GM19239 (cell line): Measurements from ENCODE around the gene NR6A1.
"Not testable (repeated sequence)": the region's sequence is repeated elsewhere in the genome, so short reads cannot be mapped to it uniquely, and the experiment has no call there.

ENCODE experiments used
- DNase-seq: peaks from one replicate; pipeline ENCODE4 v3.0.0; 2011; ENCODE audit warnings: low spot score; ENCODE audit not compliant: insufficient read length
- FAIRE-seq: peaks from 2 replicates; lab custom pipeline; 2011; peaks lifted over from hg19 to GRCh38; lab: Jason Lieb, UNC

The NR6A1 gene

GRCh38 chr9:124764774-124765438, 6.2 kb downstream of the NR6A1 start:
- DNase-seq, result no peak
- peak; percentile 42 for FAIRE-seq

- DNase-seq (no peak), FAIRE-seq (no peak)
Measured at GRCh38 chr9:124762633-124763032, 8.5 kb downstream of the NR6A1 start.

GRCh38 chr9:124761710-124762109, 9.4 kb downstream of the NR6A1 start:
- FAIRE-seq (no peak), DNase-seq (no peak)

GRCh38 chr9:124761196-124761595, 9.9 kb downstream of the NR6A1 start:
- FAIRE-seq (no peak), DNase-seq (no peak)

GRCh38 chr9:124760719-124761118, 10.4 kb downstream of the NR6A1 start:
- DNase-seq, result no peak

DNA sequence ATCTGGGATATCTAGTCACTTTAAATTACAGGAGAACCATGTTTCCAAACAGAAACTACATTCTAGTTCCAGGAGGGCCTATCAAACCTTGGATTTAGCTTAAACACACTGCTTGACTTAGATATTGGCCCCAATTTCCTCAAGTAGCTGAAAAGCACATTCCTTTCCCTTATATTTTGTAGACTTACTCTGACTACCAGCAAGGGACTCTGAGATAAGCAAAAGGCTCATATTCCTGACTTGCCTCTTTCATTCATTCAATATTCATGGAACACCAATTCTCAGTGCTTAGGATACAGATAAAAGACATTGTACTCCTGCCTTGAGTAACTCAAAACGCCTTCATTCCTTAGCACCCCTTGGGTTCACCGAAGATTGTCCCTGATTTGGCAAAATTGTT, 11.8 kb downstream of the NR6A1 start:
- DNase-seq (no peak), FAIRE-seq (no peak)

More at GRCh38 chr9:124760719-124761118, 10.4 kb downstream of the NR6A1 start:
- no peak for FAIRE-seq

- FAIRE-seq, result no peak
- DNase-seq, result no peak
Measured at GRCh38 chr9:124758691-124759090, 12.4 kb downstream of the NR6A1 start.

DNA sequence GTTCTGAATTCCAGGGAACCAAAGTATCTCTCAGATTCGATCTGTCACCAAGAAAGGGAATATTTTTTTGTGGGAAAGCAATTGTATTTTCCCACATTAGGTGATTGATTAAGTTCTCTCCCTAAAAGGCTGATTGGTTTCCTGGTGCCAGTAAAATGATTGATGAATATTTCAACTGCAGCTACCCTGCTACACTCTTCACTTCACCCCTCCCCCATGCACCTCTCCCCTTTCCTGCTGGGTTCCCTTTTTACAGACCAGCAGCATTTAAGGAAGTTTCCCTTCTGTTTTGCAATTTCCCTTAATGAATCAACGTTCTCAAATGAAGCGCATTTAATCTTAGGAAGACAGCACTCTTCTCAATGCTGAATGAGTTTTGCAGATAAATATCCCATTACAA, 13.1 kb downstream of the NR6A1 start:
- FAIRE-seq, result peak; percentile 76
- DNase-seq, result no peak

DNA sequence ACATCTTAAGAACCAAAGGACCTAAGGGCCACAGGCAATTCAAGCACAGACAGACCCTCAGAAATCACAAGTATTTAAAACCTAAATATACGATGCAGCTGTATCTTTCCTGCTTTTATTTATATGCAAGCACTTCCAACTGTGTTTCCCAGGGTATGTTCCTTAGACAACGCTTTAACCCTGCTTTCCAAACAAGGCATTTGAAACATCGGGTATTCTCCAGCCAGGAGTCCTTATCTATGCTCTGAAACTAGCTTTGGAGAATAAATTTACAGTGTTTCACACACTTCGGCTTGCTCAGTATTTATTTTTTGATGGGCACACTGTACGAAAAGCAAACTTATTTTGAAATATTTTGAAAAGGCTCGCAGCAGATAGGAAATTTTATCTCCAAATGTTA, 13.5 kb downstream of the NR6A1 start:
- FAIRE-seq, result peak; percentile 26
- DNase-seq, result no peak

GRCh38 chr9:124756011-124756410, 15.1 kb downstream of the NR6A1 start:
- FAIRE-seq (no peak), DNase-seq (no peak)

GRCh38 chr9:124755061-124755460, 16.1 kb downstream of the NR6A1 start:
- DNase-seq, result no peak

DNA sequence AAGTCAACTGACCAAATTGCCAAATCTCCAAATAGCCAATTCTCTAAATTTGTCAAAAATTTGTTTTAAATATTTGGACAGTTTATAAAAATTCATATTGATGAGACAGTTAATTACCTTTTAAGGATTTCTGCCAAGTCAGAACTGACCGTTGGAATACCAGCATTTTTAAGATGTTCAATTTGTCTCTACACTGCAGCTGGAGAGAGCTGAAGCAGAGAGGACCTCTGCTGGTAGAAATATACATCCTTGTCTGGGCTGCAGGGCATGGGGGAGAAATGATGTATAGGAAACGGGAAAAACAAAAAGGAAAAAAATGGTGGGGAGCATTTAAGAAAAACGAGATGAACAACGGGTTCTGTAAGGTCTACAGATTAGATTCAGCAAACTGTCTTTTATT, 16.8 kb downstream of the NR6A1 start:
- no peak for FAIRE-seq
- DNase-seq, result no peak

More at GRCh38 chr9:124755061-124755460, 16.1 kb downstream of the NR6A1 start:
- no peak for FAIRE-seq

- no peak for FAIRE-seq
- no peak for DNase-seq
Measured at GRCh38 chr9:124752967-124753366, 18.1 kb downstream of the NR6A1 start.

GRCh38 chr9:124749781-124750180, 21.3 kb downstream of the NR6A1 start:
- DNase-seq, result no peak

GRCh38 chr9:124749284-124749683, 21.8 kb downstream of the NR6A1 start:
- FAIRE-seq (no peak), DNase-seq (no peak)

More at GRCh38 chr9:124749781-124750180, 21.3 kb downstream of the NR6A1 start:
- no peak for FAIRE-seq

DNA sequence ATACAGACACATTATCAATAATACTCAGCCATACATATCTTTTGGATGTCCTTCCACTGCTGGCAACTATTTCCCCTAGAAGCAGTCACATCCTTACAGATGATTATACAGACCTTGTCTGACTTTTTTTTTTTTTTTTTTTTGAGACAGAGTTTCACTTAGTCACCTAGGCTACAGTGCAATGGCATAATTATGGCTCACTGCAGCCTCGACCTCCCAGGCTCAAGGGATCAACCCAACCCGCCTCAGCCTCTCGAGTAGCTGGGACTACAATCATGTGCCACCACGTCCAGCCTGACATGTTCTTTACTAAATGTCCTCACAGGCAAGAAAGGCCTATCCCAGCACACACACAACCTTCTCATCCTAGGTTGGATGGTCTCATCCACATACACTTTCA, 24.0 kb downstream of the NR6A1 start:
- FAIRE-seq (no peak), DNase-seq (no peak)

DNA sequence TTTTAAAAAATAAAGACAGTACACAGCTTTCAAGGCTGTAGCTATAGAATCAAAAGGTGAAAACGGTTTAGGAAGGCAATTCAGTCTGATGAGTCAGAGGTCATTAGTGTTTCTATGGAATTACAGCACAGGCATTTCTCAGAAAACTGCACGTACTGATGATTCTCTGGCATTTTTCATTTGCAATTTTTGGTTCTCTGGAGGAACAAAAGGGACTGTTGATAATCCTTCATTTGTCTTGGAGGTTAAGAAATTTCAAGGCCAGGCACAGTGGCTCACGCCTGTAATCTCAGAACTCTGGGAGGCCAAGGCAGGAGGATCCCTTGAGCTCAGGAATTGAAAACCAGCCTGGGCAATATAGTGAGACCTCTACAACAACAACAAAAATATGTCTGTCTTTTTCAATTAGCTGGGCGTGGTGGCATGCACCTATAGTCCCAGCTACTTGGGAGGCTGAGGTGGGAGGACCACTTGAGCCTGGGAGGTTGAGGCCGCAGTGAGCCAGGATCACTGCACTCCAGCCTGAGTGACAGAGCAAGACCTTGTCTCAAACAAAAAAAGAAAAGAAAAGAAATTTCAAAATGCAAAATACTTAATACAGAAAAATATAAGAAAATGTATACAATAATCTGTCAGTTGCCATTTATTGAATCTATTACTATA, 27.3 kb downstream of the NR6A1 start:
- DNase-seq (no peak), FAIRE-seq (no peak)

DNA sequence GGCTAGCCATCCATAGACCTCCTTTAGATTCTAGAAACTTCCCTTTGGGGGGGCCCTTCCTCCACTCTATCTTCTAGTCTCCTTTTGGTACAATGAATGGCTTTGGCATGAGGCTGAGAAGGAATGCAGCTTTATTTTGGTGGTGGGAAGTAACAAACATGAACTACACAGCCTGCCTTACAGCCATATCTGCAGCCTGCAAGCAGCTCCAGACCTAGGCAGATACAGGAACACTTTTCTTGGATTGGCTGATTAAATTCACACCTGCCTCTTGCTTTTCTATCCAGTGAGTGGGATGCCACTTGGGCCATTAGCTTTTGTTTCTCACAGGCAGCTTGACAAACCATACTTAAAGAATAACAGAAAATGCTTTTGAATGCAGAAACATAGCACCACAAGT, 28.2 kb downstream of the NR6A1 start:
- FAIRE-seq (no peak), DNase-seq (no peak)

GRCh38 chr9:124741662-124742061, 29.4 kb downstream of the NR6A1 start:
- FAIRE-seq, result no peak
- DNase-seq, result no peak

DNA sequence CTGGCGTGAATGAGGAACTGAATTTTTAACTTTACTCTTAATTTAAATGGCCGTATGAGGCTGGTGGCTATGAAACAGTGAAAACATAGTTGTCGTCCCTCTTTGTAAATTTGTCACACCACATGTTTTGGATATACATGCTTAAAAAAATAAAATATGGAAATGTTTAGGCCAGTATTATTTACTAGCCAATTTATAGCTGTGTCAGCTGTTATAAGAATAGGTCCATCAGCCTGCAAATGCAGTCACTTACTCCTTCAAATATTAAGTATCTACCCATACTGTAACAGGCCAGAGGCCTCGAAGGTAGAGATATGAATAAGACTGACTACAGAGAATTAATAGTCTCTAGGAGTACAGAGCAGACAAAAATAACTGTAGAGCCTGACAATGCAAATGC, 30.0 kb downstream of the NR6A1 start:
- no peak for DNase-seq
- no peak for FAIRE-seq

DNA sequence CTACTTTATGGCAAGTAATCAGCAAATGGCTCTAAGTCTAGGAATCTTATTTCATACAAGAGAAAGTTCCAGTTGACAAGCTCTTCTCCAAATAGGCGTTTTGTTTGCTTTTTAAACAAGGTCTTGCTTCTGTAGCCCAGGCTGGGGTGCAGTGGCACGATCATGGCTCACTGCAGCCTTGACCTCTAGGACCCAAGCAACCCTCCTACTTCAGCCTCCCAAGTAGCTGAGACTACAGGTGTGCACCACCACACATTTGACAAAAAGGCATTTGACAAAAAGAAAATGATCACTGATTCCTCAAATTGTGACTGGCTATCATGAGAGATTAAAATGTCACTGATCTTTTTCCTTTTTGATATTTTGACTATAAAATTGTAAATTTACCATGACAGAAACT, 31.8 kb downstream of the NR6A1 start:
- no peak for DNase-seq
- FAIRE-seq, result no peak

DNA sequence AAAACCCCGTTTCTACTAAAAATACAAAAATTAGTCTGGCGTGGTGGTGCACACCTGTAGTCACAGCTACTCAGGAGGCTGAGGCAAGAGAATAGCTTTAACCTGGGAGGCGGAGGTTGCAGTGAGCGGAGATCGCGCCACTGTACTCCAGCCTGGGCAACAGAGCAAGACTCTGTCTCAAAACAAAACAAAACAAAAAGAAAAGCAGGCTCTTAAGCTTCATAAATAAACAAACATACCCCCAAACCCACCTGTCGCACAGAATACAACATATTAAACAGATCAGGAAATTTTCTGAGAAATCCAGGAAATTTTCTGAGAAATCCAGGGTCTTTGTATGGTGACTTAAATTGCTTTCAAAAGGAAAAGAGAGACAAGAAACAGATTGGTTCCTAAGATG, 33.0 kb downstream of the NR6A1 start:
- not testable (repeated sequence) for FAIRE-seq, DNase-seq
